K562 (cell line): Measurements from ENCODE around the gene ACSM5. TPM values are rescaled to one million over a fixed set of nuclear protein-coding genes. Genes with fewer than 3 reads are reported as not detected.

Experiments used
- ATAC-seq: fragments of 200-7000 bp; cut with Tn5 transposase; 3 replicates; pipeline ENCODE4 v1.9.1; 2020; ENCODE audit warnings: moderate library complexity
- BruUV-seq: library from RNA; stranded (reverse); fragments of 400-500 nt; replicated peaks from 2 replicates; lab custom pipeline; 2021; lab: Mats Ljungman, UMichigan
- CTCF ChIA-PET: fragments of 300-600 bp; formaldehyde crosslinking; extraction: SDS; loops from one replicate; lab custom pipeline; 2021; ENCODE audit warnings: low intra/inter-chr PET ratio; lab: Yijun Ruan, JAX
- POLR2A ChIA-PET: fragments of 300-600, 350-650 bp; sonication (Branson Sonifier 250); formaldehyde crosslinking; extraction: SDS; loops from one replicate; lab custom pipeline; 2021; ENCODE audit warnings: antibody characterized with exemption, inconsistent platforms; lab: Yijun Ruan, JAX
- DNase-seq, 4 experiments: peaks; one replicate each; pipeline versions ENCODE4 v3.0.0 to v3.0.0-alpha.2; 2011 to 2018; ENCODE audit warnings: low spot score in 3 of 4, mixed read lengths in 3 of 4; ENCODE audit errors: extremely low read depth in 1 of 4
- FAIRE-seq: peaks from 2 replicates; lab custom pipeline; 2011; peaks lifted over from hg19 to GRCh38; lab: Jason Lieb, UNC
- H2AFZ ChIP-seq: 2 replicates; pipeline ENCODE4 v1.6.0; 2011; ENCODE audit warnings: low read depth, low read length, control low read depth, inconsistent platforms
- H3K27ac ChIP-seq: fragments of 200-600 bp; 3 replicates; pipeline ENCODE4 v1.8.0; 2011; ENCODE audit warnings: low read depth, mild to moderate bottlenecking, control low read depth, inconsistent platforms, low read length, moderate library complexity, mixed read lengths; ENCODE audit errors: extremely low read depth
- H3K27me3 ChIP-seq, 2 experiments: fragments of 300-600 bp in 1 of 2; 2 replicates in 1 of 2; 3 replicates in 1 of 2; pipeline versions ENCODE4 v1.6.0 to v1.8.0; 2011; ENCODE audit warnings: inconsistent platforms in 2 of 2, low read length in 2 of 2, mild to moderate bottlenecking in 1 of 2, mixed read lengths in 1 of 2, moderate library complexity in 1 of 2; ENCODE audit not compliant: control insufficient read depth in 2 of 2, insufficient read depth in 2 of 2
- H3K36me3 ChIP-seq: fragments of 300-600 bp; 3 replicates; pipeline ENCODE4 v1.8.0; 2011; ENCODE audit warnings: mild to moderate bottlenecking, low read length, inconsistent platforms; ENCODE audit not compliant: control insufficient read depth, insufficient read depth
- H3K4me1 ChIP-seq, 2 experiments: fragments of 200-600 bp in 1 of 2; replicated peaks in 1 of 2; 2 replicates in 1 of 2; 3 replicates in 1 of 2; pipeline versions ENCODE4 v1.5.1 to v1.8.0; 2011; ENCODE audit warnings: inconsistent platforms in 2 of 2, low read length in 2 of 2, mild to moderate bottlenecking in 1 of 2, mixed read lengths in 1 of 2, moderate library complexity in 1 of 2; ENCODE audit not compliant: control insufficient read depth in 2 of 2, insufficient read depth in 2 of 2
- H3K4me2 ChIP-seq: 2 replicates; pipeline ENCODE4 v1.6.1; 2011; ENCODE audit warnings: low read length, control low read depth, inconsistent platforms, mixed read lengths; ENCODE audit not compliant: insufficient read depth
- H3K4me3 ChIP-seq: fragments of 200-600 bp; sonication (generic), shearing (Covaris generic); 2 replicates; pipeline ENCODE4 v1.5.1; 2016; ENCODE audit warnings: control low read depth, inconsistent platforms
- H3K79me2 ChIP-seq: fragments of 200-600 bp; 3 replicates; pipeline ENCODE4 v1.8.0; 2011; ENCODE audit warnings: low read length, inconsistent platforms; ENCODE audit not compliant: control insufficient read depth, insufficient read depth
- H3K9ac ChIP-seq, 2 experiments: 2 replicates each; pipeline versions ENCODE4 v1.6.0 to v1.6.1; 2011; ENCODE audit warnings: low read depth in 2 of 2, low read length in 2 of 2, control low read depth in 1 of 2, inconsistent platforms in 1 of 2, mild to moderate bottlenecking in 1 of 2, mixed read lengths in 1 of 2; ENCODE audit not compliant: insufficient read depth in 1 of 2
- H3K9me1 ChIP-seq: one replicate; pipeline ENCODE4 v1.6.0; 2011; ENCODE audit warnings: inconsistent platforms, mild to moderate bottlenecking, low read length, moderate library complexity; ENCODE audit not compliant: control insufficient read depth, insufficient read depth
- H3K9me3 ChIP-seq: replicated peaks from 2 replicates; pipeline ENCODE4 v1.5.1; 2011; ENCODE audit warnings: low read depth, low read length, inconsistent platforms; ENCODE audit not compliant: control insufficient read depth, insufficient read depth
- H4K20me1 ChIP-seq: replicated peaks from 2 replicates; pipeline ENCODE4 v1.6.1; 2011; ENCODE audit warnings: low read length, inconsistent platforms, mixed read lengths; ENCODE audit not compliant: control insufficient read depth, insufficient read depth
- DEAF1 ChIP-seq: fragments of 450-650 bp; formaldehyde crosslinking; IDR thresholded peaks from 2 replicates; pipeline ENCODE4 v1.4.0; 2020; ENCODE audit warnings: mild to moderate bottlenecking, moderate library complexity
- JUND ChIP-seq, 2 experiments: IDR thresholded peaks; 2 replicates in 1 of 2; 3 replicates in 1 of 2; pipeline ENCODE4 v1.6.1; 2011; ENCODE audit warnings: borderline replicate concordance in 2 of 2, low read depth in 2 of 2, low read length in 2 of 2, improper control_type of control experiment in 1 of 2, missing biosample characterization in 1 of 2, missing genetic modification characterization in 1 of 2, missing genetic modification reagents in 1 of 2
- MAZ ChIP-seq, 2 experiments: fragments of 450-650 bp in 1 of 2; sonication (generic) in 1 of 2; formaldehyde crosslinking; IDR thresholded peaks in 1 of 2; conservative IDR thresholded peaks in 1 of 2; 2 replicates each; pipeline versions ENCODE4 v1.4.0 to v1.5.0; 2020; ENCODE audit warnings: mild to moderate bottlenecking in 1 of 2, missing genetic modification reagents in 1 of 2
- MYC ChIP-seq, 2 experiments: fragments of 250-450 bp in 1 of 2; sonication (Bioruptor Pico) in 1 of 2; IDR thresholded peaks; 2 replicates each; pipeline versions ENCODE4 v1.5.1 to v1.6.1; 2012 to 2021; ENCODE audit warnings: low read depth in 2 of 2, borderline replicate concordance in 1 of 2, improper control_type of control experiment in 1 of 2, low read length in 1 of 2, mild to moderate bottlenecking in 1 of 2, moderate library complexity in 1 of 2
- RB1 ChIP-seq: fragments of 450-650 bp; IDR thresholded peaks from 2 replicates; pipeline ENCODE4 v1.6.1; 2017; ENCODE audit warnings: low read depth, mild to moderate bottlenecking
- REST ChIP-seq, 2 experiments: fragments of 450-650 bp; formaldehyde crosslinking in 1 of 2; IDR thresholded peaks; 2 replicates each; pipeline versions ENCODE4 v1.4.0 to v1.6.1; 2014 to 2020; ENCODE audit warnings: mild to moderate bottlenecking in 2 of 2, borderline replicate concordance in 1 of 2, low read depth in 1 of 2
- STAG1 ChIP-seq: sonication (generic); formaldehyde crosslinking; IDR thresholded peaks from 2 replicates; pipeline ENCODE4 v1.5.0; 2020; ENCODE audit warnings: missing genetic modification reagents, borderline replicate concordance
- WGBS: fragments of 100-300 bp; shearing (Covaris generic); methylation state at CpG from one replicate; pipeline ENCODE4 v1.1.6; 2016; ENCODE audit warnings: low coverage, mixed read lengths; ENCODE audit not compliant: insufficient coverage; ENCODE audit errors: missing lambda C conversion rate; 5-methylcytosine and 5-hydroxymethylcytosine counted together
- in situ Hi-C: fragments of 300-500 bp; cut with MboI; formaldehyde crosslinking; loops from 4 replicates; pipeline ENCODE4 v1.15.0; 2018; ENCODE audit warnings: inconsistent platforms, mixed read lengths
- intact Hi-C: fragments of 100-400 bp; cut with micrococcal nuclease; formaldehyde crosslinking; loops from 2 replicates; pipeline ENCODE4 v1.14.2; 2022
- polyA plus RNA-seq, 8 experiments: library from polyadenylated mRNA; depleted of rRNA in 4 of 8; stranded (reverse) in 5 of 8; unstranded in 3 of 8; fragments of >200 nt; fragmentation: Nextera tagmentation in 2 of 8; fragmentation: Illumina TruSeq in 1 of 8; extraction: Ambion mirVana in 2 of 8; extraction: Trizol in 1 of 8; gene quantifications; 2 replicates each; pipeline versions ENCODE4 v1.2.1 to v1.2.3, GENCODE V29; 2011 to 2014; ENCODE audit warnings: inconsistent platforms in 1 of 8, missing spikeins in 1 of 8
- total RNA-seq, 7 experiments: library from RNA; depleted of rRNA in 6 of 7; stranded (reverse); fragments of >200 nt in 6 of 7; fragmentation: Illumina TruSeq in 2 of 7; extraction: Trizol in 2 of 7; gene quantifications; 2 replicates each; pipeline versions ENCODE4 v1.2.1 to v1.2.3, GENCODE V29; 2011 to 2021; ENCODE audit warnings: low replicate concordance in 1 of 7

The ACSM5 gene
- total and polyA plus RNA-seq, 9 of the 15 experiments (the other 6 are each of a cell fraction or from before 2014, with no cell fraction given): not detected

GRCh38 chr16:20383106-20384029 is 26.0 kb upstream of the ACSM5 start:
- Histone ChIP-seq H3K9me1 (no peaks in the 10 kb centered on the region), H3K9me3 (no peaks in the 10 kb centered on the region), H3K27ac (no peak overlapping the region), H2AFZ (no peak overlapping the region), H3K4me2 (no peak overlapping the region), H3K79me2 (no peaks in the 10 kb centered on the region), H3K4me3 (no peak overlapping the region), H3K36me3 (no peaks in the 10 kb centered on the region), H3K4me1 (no peaks in the 10 kb centered on the region), H4K20me1 (no peaks in the 10 kb centered on the region), H3K27me3 (peaks cover 0 to 6% of the 10 kb centered on the region in 2 experiments; a peak in 1 of 5 replicates), H3K9ac (no peak overlapping the region)
- ATAC-seq: peak; percentile 97
- FAIRE-seq: peak; percentile 88
- BruUV-seq: no TSS peak
- intact Hi-C loops: loop anchor here (2.0 kb wide), 3 partner anchors 83 to 485 kb away; no protein-coding TSS in a partner anchor
- 3% methylated on average over 11 of the region's 11 CpGs for WGBS
- DNase-seq: peak; percentile 71 to 79 (median 74)
- ChIA-PET CTCF (interaction anchor here (1.6 to 2.4 kb wide), 3 partner anchors 476 to 782 kb away, joined by 7 to 12 read pairs (median 8); no protein-coding TSS in a partner anchor), POLR2A (no interaction called here)
- in situ Hi-C loops: loop anchor here (10.0 kb wide), 1 partner anchor 789 kb away; no protein-coding TSS in a partner anchor
- TF ChIP-seq STAG1 (CRISPR knock-in tag) (peak; percentile 23; the same call in 1 of the 2 replicates), DEAF1 (peak; percentile 52), JUND (IDR thresholded peaks at IDR 0.05; ENCODE audit: borderline replicate concordance, low read depth, low read length) (peak; percentile 20; the same call in 1 of the 2 replicates), JUND (tag; IDR thresholded peaks at IDR 0.05; ENCODE audit: borderline replicate concordance, low read depth, low read length) (no peak), MYC (IDR thresholded peaks at IDR 0.05; ENCODE audit: low read depth, low read length) (0 out of 2 replicates have a peak, but pooled peaks have one; percentile 27), MYC (CRISPR knock-in tag; IDR thresholded peaks at IDR 0.05; ENCODE audit: borderline replicate concordance, low read depth) (no peak), RB1 (peak; percentile 45; the same call in 1 of the 2 replicates), MAZ (CRISPR knock-in tag; conservative IDR thresholded peaks at IDR 0.05 in 1 of 2, IDR thresholded peaks at IDR 0.05 in 1 of 2) (0 out of 4 replicates have a peak, but pooled peaks of 1 of the 2 experiments have one; percentile 16), REST (IDR thresholded peaks at IDR 0.05; ENCODE audit: borderline replicate concordance) (peak; percentile 65; the same call in 1 of the 2 replicates), REST (CRISPR knock-in tag; IDR thresholded peaks at IDR 0.05; ENCODE audit: low read depth) (no peak)
